Lung (tissue), 12 donors: ENCODE data around the gene GPR37. TPM values are rescaled to one million over a fixed set of nuclear protein-coding genes. Genes with fewer than 3 reads are reported as not detected.

Source experiments
- ATAC-seq: fragments of 200-7000 bp; cut with Tn5 transposase; one replicate; pipeline ENCODE4 v1.9.1; 2020; ENCODE audit warnings: moderate number of reproducible peaks; ENCODE audit not compliant: insufficient read depth, low FRiP score
- DNase-seq, 3 donors: peaks; one replicate each; pipeline ENCODE4 v3.0.0-alpha.2; 2013 to 2017
- H3K27ac ChIP-seq, 2 donors: one replicate each; pipeline ENCODE4 v1.5.1; 2013; ENCODE audit warnings: mild to moderate bottlenecking in 2 of 2, moderate library complexity in 2 of 2, control low read depth in 1 of 2, inconsistent platforms in 1 of 2, low read depth in 1 of 2, low read length in 1 of 2
- H3K27me3 ChIP-seq, 3 donors: one replicate each; pipeline ENCODE4 v1.5.1; 2013; ENCODE audit warnings: low read length in 2 of 3; ENCODE audit not compliant: control insufficient read depth in 3 of 3, insufficient read depth in 3 of 3
- H3K36me3 ChIP-seq, 4 donors: one replicate each; pipeline ENCODE4 v1.5.1; 2013; ENCODE audit warnings: low read length in 4 of 4, mild to moderate bottlenecking in 1 of 4, moderate library complexity in 1 of 4; ENCODE audit not compliant: control insufficient read depth in 4 of 4, insufficient read depth in 4 of 4
- H3K4me1 ChIP-seq, 5 donors: one replicate each; pipeline ENCODE4 v1.5.1; 2013; ENCODE audit warnings: low read length in 5 of 5, mild to moderate bottlenecking in 2 of 5, moderate library complexity in 1 of 5; ENCODE audit not compliant: control insufficient read depth in 5 of 5, insufficient read depth in 5 of 5
- H3K4me3 ChIP-seq: one replicate; pipeline ENCODE4 v1.5.1; 2013; ENCODE audit warnings: mild to moderate bottlenecking, control low read depth, moderate library complexity
- H3K9ac ChIP-seq, 2 donors: one replicate each; pipeline ENCODE4 v1.5.1; 2013; ENCODE audit warnings: low read length in 2 of 2, control low read depth in 1 of 2; ENCODE audit not compliant: insufficient read depth in 1 of 2
- H3K9me3 ChIP-seq, 4 donors: one replicate each; pipeline ENCODE4 v1.5.1; 2013; ENCODE audit warnings: low read length in 3 of 4, mild to moderate bottlenecking in 1 of 4, moderate library complexity in 1 of 4; ENCODE audit not compliant: control insufficient read depth in 4 of 4, insufficient read depth in 3 of 4
- WGBS, 2 donors: extraction: QIAGEN DNeasy Blood & Tissue Kit; methylation state at CpG; one replicate each; pipeline ENCODE4 v1.1.7; 2013; 5-methylcytosine and 5-hydroxymethylcytosine counted together
- polyA plus RNA-seq, 2 donors: library from polyadenylated mRNA; stranded (reverse); fragments of 200-250 nt; gene quantifications; one replicate each; pipeline ENCODE4 v1.2.1, GENCODE V29; 2013
- total RNA-seq, 2 donors: library from RNA; depleted of rRNA in 1 of 2; stranded (reverse); fragments of >200 nt in 1 of 2; gene quantifications; one replicate each; pipeline ENCODE4 v1.2.1, GENCODE V29; 2014 to 2021
- TF ChIP-seq, protein P1 (sequence below): IDR thresholded peaks from 2 replicates; pipeline ENCODE4 v1.5.1; 2012; ENCODE audit warnings: mild to moderate bottlenecking; ENCODE audit errors: control extremely low read depth, extremely low read depth
- donor health status: control.
- donor health status: control.
- donor health status: Bipolar disorder and iron deficiency.
- donor health status: healthy.
- donor health status: DM: yes; HTN: yes; CAD: no.

Gene GPR37
- total and polyA plus RNA-seq, 4 donors, result 0.08 to 2.8 (median 0.94) TPM

DNA sequence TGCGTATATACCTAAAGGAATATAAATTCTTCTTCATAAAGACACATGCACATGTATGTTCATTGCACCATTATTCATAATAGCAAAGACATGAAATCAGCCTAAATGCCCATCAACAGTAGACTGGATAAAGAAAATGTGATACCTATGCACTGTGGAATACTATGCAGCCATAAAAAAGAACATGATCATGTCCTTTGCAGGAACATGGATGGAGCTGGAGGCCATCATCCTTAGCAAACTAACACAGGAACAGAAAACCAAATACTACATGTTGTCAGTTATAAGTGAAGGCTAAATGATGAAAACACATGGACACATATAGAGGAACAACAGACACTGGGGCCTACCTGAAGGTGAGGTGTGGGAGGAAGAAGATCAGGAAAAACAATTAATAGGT lies 48.7 kb downstream of the GPR37 start:
- no peaks in the 10 kb centered on the region for H3K9me3 ChIP-seq
- no peaks in the 10 kb centered on the region for H3K27me3 ChIP-seq
- H3K4me1 ChIP-seq, result no peaks in the 10 kb centered on the region
- ATAC-seq, result no peak
- no peak for DNase-seq
- H3K36me3 ChIP-seq, result no peaks in the 10 kb centered on the region
- H3K4me3 ChIP-seq, result no peak overlapping the region
- no peak overlapping the region for H3K27ac ChIP-seq
- no peak overlapping the region for H3K9ac ChIP-seq
- 98 to 100% methylated on average over 1 of the region's 1 CpG for WGBS, 2 donors
- TF ChIP-seq, protein P1, sequence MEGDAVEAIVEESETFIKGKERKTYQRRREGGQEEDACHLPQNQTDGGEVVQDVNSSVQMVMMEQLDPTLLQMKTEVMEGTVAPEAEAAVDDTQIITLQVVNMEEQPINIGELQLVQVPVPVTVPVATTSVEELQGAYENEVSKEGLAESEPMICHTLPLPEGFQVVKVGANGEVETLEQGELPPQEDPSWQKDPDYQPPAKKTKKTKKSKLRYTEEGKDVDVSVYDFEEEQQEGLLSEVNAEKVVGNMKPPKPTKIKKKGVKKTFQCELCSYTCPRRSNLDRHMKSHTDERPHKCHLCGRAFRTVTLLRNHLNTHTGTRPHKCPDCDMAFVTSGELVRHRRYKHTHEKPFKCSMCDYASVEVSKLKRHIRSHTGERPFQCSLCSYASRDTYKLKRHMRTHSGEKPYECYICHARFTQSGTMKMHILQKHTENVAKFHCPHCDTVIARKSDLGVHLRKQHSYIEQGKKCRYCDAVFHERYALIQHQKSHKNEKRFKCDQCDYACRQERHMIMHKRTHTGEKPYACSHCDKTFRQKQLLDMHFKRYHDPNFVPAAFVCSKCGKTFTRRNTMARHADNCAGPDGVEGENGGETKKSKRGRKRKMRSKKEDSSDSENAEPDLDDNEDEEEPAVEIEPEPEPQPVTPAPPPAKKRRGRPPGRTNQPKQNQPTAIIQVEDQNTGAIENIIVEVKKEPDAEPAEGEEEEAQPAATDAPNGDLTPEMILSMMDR, result no peak

DNA sequence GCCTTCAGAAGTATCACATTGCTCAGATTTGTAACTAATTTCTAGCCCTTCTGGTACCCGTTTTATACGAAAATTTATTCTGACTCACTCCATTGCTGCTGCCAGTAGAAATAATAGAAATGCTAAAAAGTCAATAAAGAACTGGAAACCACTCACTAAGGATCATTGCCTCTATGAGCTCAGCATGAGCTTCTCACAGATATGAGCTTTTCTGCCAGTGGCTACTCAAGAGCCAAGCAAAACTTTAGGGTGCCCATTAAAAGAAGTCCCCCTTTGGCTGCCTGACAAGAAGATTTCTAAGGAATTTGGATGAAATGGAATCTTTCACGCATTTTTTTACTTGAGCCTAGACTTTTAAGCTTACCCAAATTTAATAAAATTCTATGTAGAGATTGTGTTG lies 52.5 kb downstream of the GPR37 start:
- WGBS, 2 donors, result 84 to 88% methylated on average over 3 of the region's 3 CpGs
- Histone ChIP-seq H3K4me1 (no peaks in the 10 kb centered on the region), H3K4me3 (no peak overlapping the region), H3K9me3 (peaks cover 0 to 9% (median 3%) of the 10 kb centered on the region in 4 donors), H3K9ac (no peak overlapping the region), H3K27ac (no peak overlapping the region), H3K27me3 (no peaks in the 10 kb centered on the region), H3K36me3 (no peaks in the 10 kb centered on the region)
- DNase-seq (no peak), ATAC-seq (no peak)
- TF ChIP-seq, protein P1, result no peak

DNA sequence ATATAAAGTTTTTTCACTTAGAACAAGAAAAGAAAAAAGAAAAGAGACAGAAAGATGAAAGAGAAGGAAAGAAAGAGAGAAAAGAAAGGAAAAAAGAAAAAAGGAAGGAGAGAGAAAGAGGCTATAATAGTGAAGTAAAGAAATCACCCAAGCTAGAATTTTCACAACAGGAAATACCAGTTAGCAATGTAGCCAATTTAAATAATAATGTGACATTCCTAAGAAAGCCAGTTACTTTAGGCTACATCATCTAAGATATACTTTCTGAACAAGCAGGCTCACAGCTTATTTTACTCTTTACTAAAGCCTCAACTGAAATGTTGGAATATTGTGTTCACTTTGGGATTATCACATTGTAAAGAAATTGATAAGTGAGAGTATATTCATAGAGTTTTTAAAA lies 53.6 kb downstream of the GPR37 start:
- peaks cover 0 to 9% (median 3%) of the 10 kb centered on the region in 4 donors for H3K9me3 ChIP-seq
- H3K36me3 ChIP-seq, result no peaks in the 10 kb centered on the region
- no peak for ATAC-seq
- TF ChIP-seq, protein P1, result no peak
- no peaks in the 10 kb centered on the region for H3K4me1 ChIP-seq
- H3K9ac ChIP-seq, result no peak overlapping the region
- DNase-seq, result peak in 1 of 3 donors; percentile 21
- H3K27me3 ChIP-seq, result no peaks in the 10 kb centered on the region
- H3K27ac ChIP-seq, result no peak overlapping the region
- no peak overlapping the region for H3K4me3 ChIP-seq

DNA sequence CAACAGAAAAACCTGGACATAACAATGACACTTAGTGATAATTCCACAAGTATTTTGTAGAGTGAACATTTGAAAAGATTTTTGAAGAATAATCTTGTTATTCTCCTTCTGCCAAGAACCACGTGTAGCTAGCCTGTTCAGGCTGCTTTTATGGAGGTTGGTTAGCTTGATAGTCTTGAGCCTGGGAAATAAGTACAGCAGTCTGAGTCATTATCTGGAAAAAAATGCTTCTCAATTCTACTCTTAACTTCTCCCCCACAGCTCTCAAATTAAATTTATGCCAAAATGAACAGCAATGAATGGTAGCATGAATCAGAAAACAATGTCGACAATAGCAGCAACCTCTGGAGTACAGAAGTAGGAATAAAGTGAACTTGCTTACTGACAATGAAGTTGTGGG lies 63.2 kb downstream of the GPR37 start:
- WGBS, 2 donors, result 70 to 71% methylated on average over 2 of the region's 2 CpGs
- no peak overlapping the region for H3K27ac ChIP-seq
- no peaks in the 10 kb centered on the region for H3K27me3 ChIP-seq
- ATAC-seq (no peak), DNase-seq (no peak)
- no peaks in the 10 kb centered on the region for H3K36me3 ChIP-seq
- H3K9me3 ChIP-seq, result no peaks in the 10 kb centered on the region
- no peak overlapping the region for H3K4me3 ChIP-seq
- peaks cover 0 to 3% (median 0%) of the 10 kb centered on the region in 5 donors for H3K4me1 ChIP-seq
- TF ChIP-seq, protein P1, result no peak
- no peak overlapping the region for H3K9ac ChIP-seq
